DND-41 (cell line): Measurements from ENCODE around the gene RPL35.

Experiments
- ATAC-seq: fragments of 200-7000 bp; cut with Tn5 transposase; 3 replicates; pipeline ENCODE4 v1.9.1; 2021; ENCODE audit warnings: low read depth; ENCODE audit not compliant: insufficient read depth
- DNase-seq: peaks from one replicate; pipeline ENCODE4 v3.0.0-alpha.2; 2020
- H2AFZ ChIP-seq: 2 replicates; pipeline ENCODE4 v1.6.0; 2012; ENCODE audit warnings: low read depth, low read length
- H3K27ac ChIP-seq: 2 replicates; pipeline ENCODE4 v1.5.1; 2012; ENCODE audit warnings: low read length, inconsistent platforms
- H3K27me3 ChIP-seq: fragments of 200-600 bp; sonication (generic); 2 replicates; pipeline ENCODE4 v1.6.0; 2012; ENCODE audit warnings: low read length, mild to moderate bottlenecking, inconsistent platforms; ENCODE audit not compliant: insufficient read depth, poor library complexity
- H3K36me3 ChIP-seq: 2 replicates; pipeline ENCODE4 v1.5.1; 2012; ENCODE audit warnings: low read length, inconsistent platforms; ENCODE audit not compliant: insufficient read depth
- H3K4me1 ChIP-seq: 2 replicates; pipeline ENCODE4 v1.5.1; 2012; ENCODE audit warnings: mild to moderate bottlenecking, low read length; ENCODE audit not compliant: insufficient read depth
- H3K4me2 ChIP-seq: 2 replicates; pipeline ENCODE4 v1.6.0; 2012; ENCODE audit warnings: mild to moderate bottlenecking, moderate library complexity, low read length, inconsistent platforms; ENCODE audit not compliant: insufficient read depth
- H3K4me3 ChIP-seq, 2 experiments: fragments of 200-600 bp in 1 of 2; shearing (Covaris generic) in 1 of 2; 2 replicates each; pipeline ENCODE4 v1.5.1; 2012 to 2016; ENCODE audit warnings: inconsistent platforms in 2 of 2, low read length in 2 of 2, mild to moderate bottlenecking in 2 of 2, low read depth in 1 of 2, moderate library complexity in 1 of 2
- H3K79me2 ChIP-seq: 2 replicates; pipeline ENCODE4 v1.6.0; 2012; ENCODE audit warnings: low read length, inconsistent platforms; ENCODE audit not compliant: insufficient read depth
- H3K9ac ChIP-seq: 2 replicates; pipeline ENCODE4 v1.6.0; 2012; ENCODE audit warnings: low read depth, mild to moderate bottlenecking, inconsistent platforms, low read length, moderate library complexity
- H3K9me3 ChIP-seq: 2 replicates; pipeline ENCODE4 v1.5.1; 2012; ENCODE audit warnings: low read length, moderate library complexity, mild to moderate bottlenecking, inconsistent platforms; ENCODE audit not compliant: insufficient read depth, severe bottlenecking
- H4K20me1 ChIP-seq: 2 replicates; pipeline ENCODE4 v1.6.0; 2012; ENCODE audit warnings: low read length; ENCODE audit not compliant: insufficient read depth
- CTCF ChIP-seq: IDR thresholded peaks from 2 replicates; pipeline ENCODE4 v1.5.1; 2012; ENCODE audit warnings: borderline replicate concordance, low read length, moderate library complexity, mild to moderate bottlenecking; ENCODE audit not compliant: poor library complexity, severe bottlenecking; ENCODE audit errors: extremely low read depth
- EZH2 ChIP-seq: IDR thresholded peaks from 3 replicates; pipeline ENCODE4 v1.6.1; 2012; ENCODE audit warnings: borderline replicate concordance, low read depth, mild to moderate bottlenecking, moderate library complexity, low read length, inconsistent platforms; ENCODE audit not compliant: severe bottlenecking

RPL35 gene

GRCh38 chr9:124878518-124878917 lies 16.8 kb upstream of the RPL35 start:
- peaks cover 77% of the 10 kb centered on the region for H3K36me3 ChIP-seq
- ATAC-seq, result no peak
- H3K79me2 ChIP-seq, result peaks cover 25% of the 10 kb centered on the region
- no peaks in the 10 kb centered on the region for H3K27me3 ChIP-seq
- DNase-seq, result no peak
- H4K20me1 ChIP-seq, result peaks cover 43% of the 10 kb centered on the region
- no peak overlapping the region for H3K4me3 ChIP-seq
- no peak overlapping the region for H3K9ac ChIP-seq
- no peaks in the 10 kb centered on the region for H3K9me3 ChIP-seq
- no peaks in the 10 kb centered on the region; the same call in 1 of the 2 replicates for H3K4me1 ChIP-seq
- no peak overlapping the region for H3K27ac ChIP-seq
- H3K4me2 ChIP-seq, result no peak overlapping the region
- TF ChIP-seq EZH2 (no peak), CTCF (no peak)
- H2AFZ ChIP-seq, result no peak overlapping the region

GRCh38 chr9:124878021-124878420 lies 16.3 kb upstream of the RPL35 start:
- H3K36me3 ChIP-seq, result peaks cover 81% of the 10 kb centered on the region
- no peak overlapping the region for H3K4me3 ChIP-seq
- no peaks in the 10 kb centered on the region for H3K9me3 ChIP-seq
- no peak overlapping the region for H2AFZ ChIP-seq
- no peak overlapping the region for H3K9ac ChIP-seq
- H3K27ac ChIP-seq, result no peak overlapping the region
- H3K4me1 ChIP-seq, result no peaks in the 10 kb centered on the region; the same call in 1 of the 2 replicates
- no peak for DNase-seq
- no peaks in the 10 kb centered on the region for H3K27me3 ChIP-seq
- TF ChIP-seq EZH2 (no peak), CTCF (no peak)
- peaks cover 30% of the 10 kb centered on the region for H3K79me2 ChIP-seq
- ATAC-seq, result no peak
- H3K4me2 ChIP-seq, result no peak overlapping the region
- peaks cover 48% of the 10 kb centered on the region for H4K20me1 ChIP-seq

- peaks cover 56% of the 10 kb centered on the region for H4K20me1 ChIP-seq
- TF ChIP-seq EZH2 (no peak), CTCF (no peak)
- DNase-seq (no peak), ATAC-seq (no peak)
- H3K27me3 ChIP-seq, result no peaks in the 10 kb centered on the region
- no peak overlapping the region for H3K4me2 ChIP-seq
- H3K9ac ChIP-seq, result no peak overlapping the region
- H3K79me2 ChIP-seq, result peaks cover 38% of the 10 kb centered on the region
- H3K27ac ChIP-seq, result no peak overlapping the region
- peaks cover 83% of the 10 kb centered on the region for H3K36me3 ChIP-seq
- no peak overlapping the region for H2AFZ ChIP-seq
- no peak overlapping the region for H3K4me3 ChIP-seq
- peaks cover 3% of the 10 kb centered on the region; the same call in 1 of the 2 replicates for H3K4me1 ChIP-seq
- no peaks in the 10 kb centered on the region for H3K9me3 ChIP-seq
Observed at GRCh38 chr9:124877021-124877782, 15.4 kb upstream of the RPL35 start.
